Activated gamma-delta T cell treated with anti-CD3 and anti-CD28 coated beads, Interleukin-2, amount 50 U/mL, for 16 hours (primary cell): ENCODE data around the gene TBC1D10B.
"Not testable (repeated sequence)": the region's sequence is repeated elsewhere in the genome, so short reads cannot be mapped to it uniquely, and the experiment has no call there.

Source experiments
- DNase-seq: peaks from one replicate; pipeline ENCODE4 v3.0.0-alpha.2; 2020; ENCODE audit warnings: low read depth

The TBC1D10B gene

GRCh38 chr16:30354423-30355143 is 15.7 kb downstream of the TBC1D10B start:
- no peak for DNase-seq

- DNase-seq = no peak
Observed at GRCh38 chr16:30353438-30354129, 16.7 kb downstream of the TBC1D10B start.

GRCh38 chr16:30352488-30353401 is 17.5 kb downstream of the TBC1D10B start:
- DNase-seq = no peak

GRCh38 chr16:30351586-30352419 is 18.5 kb downstream of the TBC1D10B start:
- no peak for DNase-seq

GRCh38 chr16:30351001-30351441 is 19.3 kb downstream of the TBC1D10B start:
- DNase-seq = no peak

- no peak for DNase-seq
Observed at GRCh38 chr16:30350134-30350871, 20.0 kb downstream of the TBC1D10B start.

GRCh38 chr16:30349675-30350074 is 20.6 kb downstream of the TBC1D10B start:
- DNase-seq = no peak

- no peak for DNase-seq
Observed at GRCh38 chr16:30348929-30349328, 21.4 kb downstream of the TBC1D10B start.

- no peak for DNase-seq
Observed at GRCh38 chr16:30348113-30348512, 22.2 kb downstream of the TBC1D10B start.

- DNase-seq = no peak
Observed at GRCh38 chr16:30346286-30346685, 24.0 kb downstream of the TBC1D10B start.

- DNase-seq = not testable (repeated sequence)
Observed at GRCh38 chr16:30343491-30343820, 26.8 kb downstream of the TBC1D10B start.

- no peak for DNase-seq
Observed at GRCh38 chr16:30342751-30343490, 27.4 kb downstream of the TBC1D10B start.

GRCh38 chr16:30341971-30342370 is 28.3 kb downstream of the TBC1D10B start:
- not testable (repeated sequence) for DNase-seq

- no peak for DNase-seq
Observed at GRCh38 chr16:30340621-30341020, 29.7 kb downstream of the TBC1D10B start.

GRCh38 chr16:30338715-30339114 is 31.6 kb downstream of the TBC1D10B start:
- not testable (repeated sequence) for DNase-seq

GRCh38 chr16:30337964-30338357 is 32.3 kb downstream of the TBC1D10B start:
- DNase-seq = not testable (repeated sequence)

- DNase-seq = no peak
Observed at GRCh38 chr16:30335598-30336474, 34.5 kb downstream of the TBC1D10B start.

GRCh38 chr16:30335028-30335597 is 35.2 kb downstream of the TBC1D10B start:
- DNase-seq = peak; percentile 69

GRCh38 chr16:30334473-30334989 is 35.8 kb downstream of the TBC1D10B start:
- DNase-seq = peak; percentile 78
